ENCODE measurements around the gene GPR17. TPM values are rescaled to one million over a fixed set of nuclear protein-coding genes. Genes with fewer than 3 reads are reported as not detected.

The GPR17 gene
- total RNA-seq, 1 donor from 2014 or later = 0.18 TPM

DNA sequence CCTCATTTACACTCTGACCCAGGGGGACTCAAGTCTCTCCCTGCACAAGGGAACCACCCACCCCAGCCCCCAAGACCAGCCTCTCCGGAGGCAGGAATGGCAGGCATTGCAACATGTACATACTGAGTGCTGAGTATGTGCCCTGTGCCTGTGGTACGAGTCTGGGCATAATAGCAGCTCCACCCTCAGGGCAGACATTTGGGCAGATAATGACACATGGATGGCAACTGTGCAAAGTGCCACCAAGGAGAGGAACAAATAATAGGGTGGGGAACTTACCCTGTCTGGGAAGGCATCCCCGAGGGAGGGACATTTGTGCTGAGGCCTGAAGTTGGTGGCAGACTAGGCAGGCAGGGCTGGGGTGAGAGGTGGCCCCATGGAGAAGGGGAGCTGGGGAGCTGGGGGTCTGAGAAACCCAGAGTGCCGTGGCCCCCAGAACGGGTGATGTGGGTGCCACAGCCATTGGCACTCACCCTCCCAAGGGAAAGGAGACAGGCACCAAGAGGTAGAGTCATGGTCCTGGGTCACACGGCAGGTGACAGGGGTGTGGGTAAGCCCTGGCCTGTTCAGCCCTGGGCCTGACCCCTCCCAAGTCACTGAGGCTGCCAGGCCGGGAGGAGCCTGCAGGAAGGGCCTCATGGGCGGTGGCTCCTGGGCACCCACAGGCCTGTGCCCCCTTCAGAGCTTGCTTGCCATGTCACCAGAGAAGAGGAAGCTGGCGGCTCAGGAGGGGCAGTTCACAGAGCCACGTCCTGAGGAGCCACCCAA lies 15.7 kb upstream of the GPR17 start:
- H3K27ac ChIP-seq = peak overlapping the region; percentile 31

DNA sequence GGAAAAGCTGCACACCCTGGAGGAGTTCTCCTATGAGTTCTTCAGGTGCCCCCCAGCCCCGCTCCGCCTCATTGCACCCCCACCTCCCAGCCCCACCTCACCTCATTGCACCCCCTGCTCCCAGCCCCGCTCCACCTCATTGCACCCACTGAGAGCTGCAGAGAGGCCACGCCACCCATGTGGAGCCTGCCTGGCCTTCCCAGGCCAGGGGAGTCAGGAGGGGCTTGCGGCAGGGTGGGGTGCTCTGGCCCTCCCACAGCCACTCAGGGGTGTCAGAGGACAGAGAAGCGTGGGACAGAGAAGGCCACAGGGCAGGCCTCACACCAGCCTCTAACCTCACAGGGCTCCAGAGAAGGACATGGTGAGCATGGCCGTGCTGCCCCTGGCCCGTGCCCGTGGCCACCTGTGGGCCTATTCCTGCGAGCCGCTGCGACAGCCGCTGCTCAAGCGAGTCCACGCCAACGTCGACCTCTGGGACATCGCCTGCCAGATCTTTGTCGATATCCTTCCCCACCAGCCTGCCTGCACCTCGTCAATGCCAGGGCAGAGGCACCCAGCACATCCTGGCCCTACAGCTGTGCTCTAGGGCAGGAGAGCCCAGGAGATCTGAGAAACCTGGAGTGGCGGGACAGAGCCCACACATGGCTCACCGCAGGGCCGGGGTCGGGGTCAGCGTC lies 15.0 kb upstream of the GPR17 start:
- no peak for DNase-seq
- H3K27ac ChIP-seq = peak overlapping the region; percentile 31
- TF ChIP-seq, protein P1, sequence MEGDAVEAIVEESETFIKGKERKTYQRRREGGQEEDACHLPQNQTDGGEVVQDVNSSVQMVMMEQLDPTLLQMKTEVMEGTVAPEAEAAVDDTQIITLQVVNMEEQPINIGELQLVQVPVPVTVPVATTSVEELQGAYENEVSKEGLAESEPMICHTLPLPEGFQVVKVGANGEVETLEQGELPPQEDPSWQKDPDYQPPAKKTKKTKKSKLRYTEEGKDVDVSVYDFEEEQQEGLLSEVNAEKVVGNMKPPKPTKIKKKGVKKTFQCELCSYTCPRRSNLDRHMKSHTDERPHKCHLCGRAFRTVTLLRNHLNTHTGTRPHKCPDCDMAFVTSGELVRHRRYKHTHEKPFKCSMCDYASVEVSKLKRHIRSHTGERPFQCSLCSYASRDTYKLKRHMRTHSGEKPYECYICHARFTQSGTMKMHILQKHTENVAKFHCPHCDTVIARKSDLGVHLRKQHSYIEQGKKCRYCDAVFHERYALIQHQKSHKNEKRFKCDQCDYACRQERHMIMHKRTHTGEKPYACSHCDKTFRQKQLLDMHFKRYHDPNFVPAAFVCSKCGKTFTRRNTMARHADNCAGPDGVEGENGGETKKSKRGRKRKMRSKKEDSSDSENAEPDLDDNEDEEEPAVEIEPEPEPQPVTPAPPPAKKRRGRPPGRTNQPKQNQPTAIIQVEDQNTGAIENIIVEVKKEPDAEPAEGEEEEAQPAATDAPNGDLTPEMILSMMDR (IDR thresholded peaks at IDR 0.05) = no peak
- intact Hi-C loops (cut with DNase I) = no loop called here
- peaks cover 47% of the 10 kb centered on the region for H3K4me1 ChIP-seq
- no peaks in the 10 kb centered on the region for H3K27me3 ChIP-seq (ENCODE audit: low read depth)
- no peaks in the 10 kb centered on the region for H3K36me3 ChIP-seq
- ATAC-seq = no peak
- H3K4me3 ChIP-seq = no peak overlapping the region
- H3K9me3 ChIP-seq = no peaks in the 10 kb centered on the region

More for the DNA sequence above, 15.7 kb upstream of the GPR17 start:
- no peak overlapping the region for H3K4me3 ChIP-seq
- intact Hi-C loops (cut with DNase I) = no loop called here
- DNase-seq (no peak), ATAC-seq (peak in 1 of 2 donors; percentile 31)
- H3K27me3 ChIP-seq (ENCODE audit: low read depth) = no peaks in the 10 kb centered on the region
- TF ChIP-seq, protein P1 (IDR thresholded peaks at IDR 0.05) = no peak
- no peaks in the 10 kb centered on the region for H3K36me3 ChIP-seq
- H3K9me3 ChIP-seq = no peaks in the 10 kb centered on the region
- H3K4me1 ChIP-seq = peaks cover 43% of the 10 kb centered on the region

DNA sequence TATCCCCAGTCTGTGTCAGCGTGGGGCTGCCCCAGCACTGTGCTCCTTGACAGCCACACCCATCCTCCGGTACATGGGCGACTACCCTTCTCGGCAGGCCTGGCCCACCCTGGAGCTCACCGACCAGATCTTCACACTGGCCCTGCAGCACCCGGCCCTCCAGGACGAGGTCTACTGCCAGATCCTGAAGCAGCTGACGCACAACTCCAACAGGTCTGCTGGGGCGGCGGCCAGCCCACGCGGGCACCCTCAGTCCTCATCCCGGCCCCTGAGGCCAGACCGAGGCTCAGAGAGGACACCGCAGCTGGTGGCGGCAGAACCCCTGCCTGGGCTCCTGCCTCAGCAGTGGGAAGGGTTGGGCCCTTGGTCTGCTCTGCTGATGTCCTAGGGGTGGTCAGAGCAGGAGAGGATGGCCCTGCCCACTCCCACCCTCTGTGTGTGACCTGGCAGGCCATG lies 14.4 kb upstream of the GPR17 start:
- no peaks in the 10 kb centered on the region for H3K9me3 ChIP-seq
- TF ChIP-seq, protein P1 (IDR thresholded peaks at IDR 0.05) = no peak
- DNase-seq (no peak), ATAC-seq (no peak)
- no peak overlapping the region for H3K4me3 ChIP-seq
- H3K27ac ChIP-seq = peak overlapping the region; percentile 11
- no peaks in the 10 kb centered on the region for H3K36me3 ChIP-seq
- intact Hi-C loops (cut with DNase I) = no loop called here
- no peaks in the 10 kb centered on the region for H3K27me3 ChIP-seq (ENCODE audit: low read depth)
- H3K4me1 ChIP-seq = peaks cover 53% of the 10 kb centered on the region

DNA sequence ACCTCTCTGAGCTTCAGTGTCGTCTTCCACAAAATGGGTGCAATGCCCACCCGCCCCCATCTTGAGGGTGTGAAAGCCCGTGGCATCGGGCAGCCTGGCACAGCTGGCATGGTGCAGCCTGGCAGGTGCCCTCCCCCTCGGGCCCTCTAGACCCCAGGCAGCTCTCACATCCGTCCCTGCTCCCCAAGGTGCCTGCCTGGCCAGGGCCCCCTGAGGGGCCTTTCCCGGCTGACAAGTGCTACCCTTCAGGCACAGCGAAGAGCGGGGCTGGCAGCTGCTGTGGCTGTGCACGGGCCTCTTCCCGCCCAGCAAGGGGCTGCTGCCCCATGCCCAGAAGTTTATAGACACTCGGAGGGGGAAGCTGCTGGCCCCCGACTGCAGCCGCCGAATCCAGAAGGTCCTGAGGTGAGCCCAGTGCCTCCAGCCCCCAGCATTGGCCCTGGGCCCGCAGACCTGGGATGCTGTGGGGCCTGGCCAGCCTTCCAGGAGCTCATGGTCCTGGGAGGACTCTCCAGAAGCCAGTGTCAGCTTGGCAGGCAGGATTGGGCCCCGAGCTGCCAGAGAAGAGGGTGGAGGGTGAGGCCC lies 13.9 kb upstream of the GPR17 start:
- Histone ChIP-seq H3K27ac (peak overlapping the region; percentile 41), H3K9me3 (no peaks in the 10 kb centered on the region), H3K4me3 (no peak overlapping the region), H3K27me3 (ENCODE audit: low read depth) (no peaks in the 10 kb centered on the region), H3K36me3 (no peaks in the 10 kb centered on the region), H3K4me1 (peaks cover 58% of the 10 kb centered on the region)
- intact Hi-C loops (cut with DNase I) = no loop called here
- no peak for ATAC-seq
- TF ChIP-seq, protein P1 (IDR thresholded peaks at IDR 0.05) = no peak
- DNase-seq = no peak

DNA sequence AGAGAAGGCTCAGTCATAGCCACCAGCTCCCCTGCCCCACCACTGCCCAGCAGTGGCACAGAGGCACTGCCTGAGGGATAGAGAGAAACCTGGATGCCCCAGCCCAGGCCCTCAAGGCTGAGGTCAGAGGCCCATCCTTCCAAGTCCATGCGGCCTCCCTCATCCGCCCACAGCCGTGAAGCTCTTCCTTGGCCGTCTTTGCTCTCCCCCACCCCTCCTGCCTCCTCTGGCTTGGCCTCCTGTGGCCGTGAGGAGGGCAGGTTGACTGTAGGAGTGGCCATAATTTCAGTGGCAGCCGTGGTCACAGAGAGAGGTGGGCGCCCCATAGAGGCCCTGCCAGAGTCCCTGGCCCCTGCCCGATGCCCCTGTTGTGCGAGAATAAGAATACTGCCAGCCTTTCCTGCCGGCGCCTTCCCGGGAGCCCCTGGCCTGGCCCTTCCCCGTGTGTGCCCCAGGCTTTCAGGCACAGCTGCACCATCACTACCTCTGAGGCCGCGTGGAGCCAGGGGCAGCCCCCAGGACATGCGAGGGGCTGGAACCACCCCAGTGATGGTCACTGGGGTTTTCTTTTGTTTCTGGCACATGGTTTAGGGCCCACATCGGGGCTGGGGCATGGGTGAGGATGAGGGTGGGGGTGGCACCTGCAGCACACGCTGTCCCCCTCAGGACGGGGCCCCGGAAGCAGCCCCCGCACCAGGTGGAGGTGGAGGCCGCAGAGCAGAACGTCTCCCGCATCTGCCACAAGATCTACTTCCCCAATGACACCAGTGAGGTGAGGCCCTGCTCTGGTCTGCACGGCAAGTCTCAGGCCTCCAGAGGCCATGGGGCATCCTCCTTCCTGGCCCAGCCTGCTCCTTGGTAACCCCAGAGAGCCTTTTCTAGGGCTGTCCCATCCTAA lies 13.1 kb upstream of the GPR17 start:
- intact Hi-C loops (cut with DNase I) = no loop called here
- Histone ChIP-seq H3K27ac (peak overlapping the region; percentile 24), H3K4me1 (peaks cover 66% of the 10 kb centered on the region), H3K27me3 (ENCODE audit: low read depth) (no peaks in the 10 kb centered on the region), H3K4me3 (no peak overlapping the region), H3K9me3 (no peaks in the 10 kb centered on the region), H3K36me3 (no peaks in the 10 kb centered on the region)
- DNase-seq (no peak), ATAC-seq (no peak)
- TF ChIP-seq, protein P1 (IDR thresholded peaks at IDR 0.05) = no peak

All from lower lobe of right lung (tissue), 2 donors.